Astrocyte (in vitro differentiated cells and primary cell): ENCODE measurements around the gene TRAF7.
"Not testable (repeated sequence)": the region's sequence is repeated elsewhere in the genome, so short reads cannot be mapped to it uniquely, and the experiment has no call there.

ENCODE experiments used
- EZH2 ChIP-seq: IDR thresholded peaks from 2 replicates; pipeline ENCODE4 v1.6.1; 2012; ENCODE audit warnings: mild to moderate bottlenecking, low read length, inconsistent platforms; ENCODE audit not compliant: insufficient read depth
- TF ChIP-seq, protein P1 (sequence below): IDR thresholded peaks from 2 replicates; pipeline ENCODE4 v1.5.1; 2011; ENCODE audit warnings: low read depth, mild to moderate bottlenecking, inconsistent platforms, low read length, moderate library complexity; ENCODE audit not compliant: insufficient read depth

DNA sequence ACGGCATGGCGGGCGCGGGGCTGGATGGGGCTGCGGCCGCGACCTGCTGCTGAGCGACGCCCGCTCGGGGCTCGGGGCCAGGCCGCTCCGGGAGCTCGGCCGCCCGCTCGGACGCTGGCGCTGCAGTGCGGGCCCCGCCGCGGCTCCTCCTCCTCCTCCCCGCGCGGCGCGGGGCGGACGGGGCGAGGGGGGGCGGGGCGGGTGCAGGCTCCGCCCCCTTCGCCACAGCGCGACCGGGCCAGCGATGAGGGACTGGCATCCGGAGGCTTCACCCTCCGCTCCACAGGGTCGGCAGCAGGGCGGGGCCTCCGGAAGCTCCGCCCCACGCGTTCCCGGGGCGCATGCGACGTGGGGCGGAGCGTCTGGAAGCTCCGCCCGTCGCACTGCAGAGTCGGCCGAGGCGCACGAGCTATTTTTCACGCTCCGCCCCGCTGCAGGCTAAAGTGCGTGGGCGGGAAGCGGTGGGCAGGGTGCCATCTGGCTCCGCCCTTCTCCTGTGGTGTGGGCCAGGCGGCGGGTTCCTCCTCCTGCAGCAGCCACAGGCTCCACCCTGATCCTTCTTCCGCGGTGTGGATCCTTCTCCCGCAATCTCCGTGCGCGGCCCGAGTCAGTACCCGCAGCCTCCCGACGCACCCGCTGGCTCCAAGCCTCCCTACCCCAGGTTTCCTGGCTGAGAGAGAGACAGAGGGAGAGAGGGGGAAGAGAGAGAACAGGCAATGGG is 19.7 kb upstream of the TRAF7 start, which contains the start of gene PKD1:
- TF ChIP-seq, protein P1, sequence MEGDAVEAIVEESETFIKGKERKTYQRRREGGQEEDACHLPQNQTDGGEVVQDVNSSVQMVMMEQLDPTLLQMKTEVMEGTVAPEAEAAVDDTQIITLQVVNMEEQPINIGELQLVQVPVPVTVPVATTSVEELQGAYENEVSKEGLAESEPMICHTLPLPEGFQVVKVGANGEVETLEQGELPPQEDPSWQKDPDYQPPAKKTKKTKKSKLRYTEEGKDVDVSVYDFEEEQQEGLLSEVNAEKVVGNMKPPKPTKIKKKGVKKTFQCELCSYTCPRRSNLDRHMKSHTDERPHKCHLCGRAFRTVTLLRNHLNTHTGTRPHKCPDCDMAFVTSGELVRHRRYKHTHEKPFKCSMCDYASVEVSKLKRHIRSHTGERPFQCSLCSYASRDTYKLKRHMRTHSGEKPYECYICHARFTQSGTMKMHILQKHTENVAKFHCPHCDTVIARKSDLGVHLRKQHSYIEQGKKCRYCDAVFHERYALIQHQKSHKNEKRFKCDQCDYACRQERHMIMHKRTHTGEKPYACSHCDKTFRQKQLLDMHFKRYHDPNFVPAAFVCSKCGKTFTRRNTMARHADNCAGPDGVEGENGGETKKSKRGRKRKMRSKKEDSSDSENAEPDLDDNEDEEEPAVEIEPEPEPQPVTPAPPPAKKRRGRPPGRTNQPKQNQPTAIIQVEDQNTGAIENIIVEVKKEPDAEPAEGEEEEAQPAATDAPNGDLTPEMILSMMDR, result not testable (repeated sequence)
- TF ChIP-seq EZH2, result not testable (repeated sequence)
